Measurements from ENCODE around the gene PSMD5.

Gene PSMD5

DNA sequence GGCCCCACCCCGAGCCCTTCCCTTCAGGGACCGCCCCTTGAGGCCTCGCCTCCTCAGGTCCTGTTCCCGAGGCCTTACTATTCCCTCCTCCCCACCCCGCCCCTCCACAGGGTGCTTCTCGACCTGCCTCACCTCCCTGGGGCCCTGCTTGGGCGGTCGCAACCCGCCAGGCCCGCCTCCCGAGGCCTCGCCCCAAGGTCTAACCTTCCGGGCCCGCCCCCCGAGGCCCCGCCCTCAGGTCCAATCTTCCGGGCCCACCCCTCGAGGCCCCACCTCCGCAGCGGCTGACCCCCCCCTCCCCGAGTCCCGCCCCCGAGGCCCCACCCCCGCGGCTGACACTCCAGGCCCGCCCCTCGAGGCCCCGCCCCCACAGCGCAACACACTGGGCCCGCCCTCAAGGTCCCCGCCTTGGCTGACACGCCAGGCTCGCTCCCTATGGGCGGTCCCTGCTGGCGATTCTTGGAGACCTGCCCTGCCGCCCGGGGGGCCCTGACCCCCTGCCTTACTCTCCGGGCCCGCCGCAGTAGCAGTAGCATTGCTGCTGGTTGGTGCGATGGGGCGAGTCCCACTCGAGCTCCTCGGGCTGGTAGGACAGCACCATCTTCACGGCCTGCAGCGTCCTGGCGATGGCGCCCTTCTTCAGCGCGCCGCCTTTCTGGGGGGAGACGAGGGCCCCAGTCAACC lies 26.1 kb upstream of the PSMD5 start:
- Mint-ChIP-seq H3K36me3 (ENCODE audit: low read depth) (peaks cover 78% of the 10 kb centered on the region), H3K4me3 (peak overlapping the region; percentile 84), H3K4me1 (ENCODE audit: low read depth) (peaks cover 36% of the 10 kb centered on the region), H3K27ac (peak overlapping the region; percentile 93), H3K9me3 (no peaks in the 10 kb centered on the region), H3K27me3 (ENCODE audit: low read depth) (no peaks in the 10 kb centered on the region)
- peak; percentile 91 for DNase-seq (ENCODE audit: low spot score)

DNA sequence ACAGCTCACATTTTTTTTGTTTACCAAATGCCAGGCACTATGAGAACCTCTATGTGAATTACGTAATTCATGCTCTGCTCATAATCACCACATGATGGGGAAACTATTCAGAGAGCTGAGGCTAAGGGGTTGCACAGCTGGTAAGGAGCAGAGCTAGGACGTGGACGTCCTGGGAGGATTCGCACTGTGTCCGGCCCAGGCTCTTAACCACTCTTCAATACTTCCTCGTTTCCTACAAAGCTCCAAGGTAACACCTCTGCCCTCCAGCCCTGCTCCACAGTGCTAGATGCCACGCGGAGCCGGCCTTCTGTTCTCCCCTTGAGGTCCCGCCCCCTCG lies 25.6 kb upstream of the PSMD5 start:
- Mint-ChIP-seq H3K27ac (peak overlapping the region; percentile 64), H3K36me3 (ENCODE audit: low read depth) (peaks cover 77% of the 10 kb centered on the region), H3K27me3 (ENCODE audit: low read depth) (no peaks in the 10 kb centered on the region), H3K4me1 (ENCODE audit: low read depth) (peaks cover 31% of the 10 kb centered on the region), H3K4me3 (peak overlapping the region; percentile 69), H3K9me3 (no peaks in the 10 kb centered on the region)
- no peak for DNase-seq (ENCODE audit: low spot score)

GRCh38 chr9:120867676-120868338 lies 25.1 kb upstream of the PSMD5 start:
- no peaks in the 10 kb centered on the region for H3K9me3 Mint-ChIP-seq
- H3K4me3 Mint-ChIP-seq = peak overlapping the region; percentile 69
- DNase-seq (ENCODE audit: low spot score) = no peak
- H3K4me1 Mint-ChIP-seq (ENCODE audit: low read depth) = peaks cover 26% of the 10 kb centered on the region
- no peaks in the 10 kb centered on the region for H3K27me3 Mint-ChIP-seq (ENCODE audit: low read depth)
- peaks cover 77% of the 10 kb centered on the region for H3K36me3 Mint-ChIP-seq (ENCODE audit: low read depth)
- peak overlapping the region; percentile 64 for H3K27ac Mint-ChIP-seq

- H3K4me1 Mint-ChIP-seq (ENCODE audit: low read depth) = peaks cover 18% of the 10 kb centered on the region
Observed at GRCh38 chr9:120866651-120867050, 23.9 kb upstream of the PSMD5 start.

DNA sequence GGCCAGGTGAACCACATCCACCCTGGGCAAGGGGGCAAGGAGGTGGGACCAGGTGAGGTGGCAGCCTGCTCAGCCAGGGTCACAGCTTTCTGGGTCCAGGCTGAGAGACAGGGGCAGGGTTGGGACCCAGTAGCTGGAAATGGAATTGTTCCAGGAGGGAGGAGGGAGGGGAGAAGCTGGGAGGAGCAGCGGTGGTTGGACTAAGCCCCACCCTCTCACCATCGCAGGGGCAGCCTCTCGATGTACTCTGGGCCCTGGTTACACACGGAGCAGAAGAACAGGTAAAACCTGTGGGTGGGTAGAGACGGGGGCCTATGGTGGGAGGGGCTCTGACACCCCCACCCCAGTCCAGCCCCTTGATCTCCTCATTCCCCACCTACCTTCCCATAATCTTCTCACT lies 23.1 kb upstream of the PSMD5 start:
- Mint-ChIP-seq H3K36me3 (ENCODE audit: low read depth) (peaks cover 75% of the 10 kb centered on the region), H3K4me3 (no peak overlapping the region), H3K27me3 (ENCODE audit: low read depth) (no peaks in the 10 kb centered on the region), H3K4me1 (ENCODE audit: low read depth) (peaks cover 16% of the 10 kb centered on the region), H3K27ac (no peak overlapping the region), H3K9me3 (no peaks in the 10 kb centered on the region)
- DNase-seq (ENCODE audit: low spot score) = no peak

More at GRCh38 chr9:120866651-120867050, 23.9 kb upstream of the PSMD5 start:
- no peaks in the 10 kb centered on the region for H3K27me3 Mint-ChIP-seq (ENCODE audit: low read depth)
- H3K4me3 Mint-ChIP-seq = no peak overlapping the region
- peak overlapping the region; percentile 2 for H3K27ac Mint-ChIP-seq
- H3K36me3 Mint-ChIP-seq (ENCODE audit: low read depth) = peaks cover 76% of the 10 kb centered on the region
- DNase-seq (ENCODE audit: low spot score) = no peak
- no peaks in the 10 kb centered on the region for H3K9me3 Mint-ChIP-seq

DNA sequence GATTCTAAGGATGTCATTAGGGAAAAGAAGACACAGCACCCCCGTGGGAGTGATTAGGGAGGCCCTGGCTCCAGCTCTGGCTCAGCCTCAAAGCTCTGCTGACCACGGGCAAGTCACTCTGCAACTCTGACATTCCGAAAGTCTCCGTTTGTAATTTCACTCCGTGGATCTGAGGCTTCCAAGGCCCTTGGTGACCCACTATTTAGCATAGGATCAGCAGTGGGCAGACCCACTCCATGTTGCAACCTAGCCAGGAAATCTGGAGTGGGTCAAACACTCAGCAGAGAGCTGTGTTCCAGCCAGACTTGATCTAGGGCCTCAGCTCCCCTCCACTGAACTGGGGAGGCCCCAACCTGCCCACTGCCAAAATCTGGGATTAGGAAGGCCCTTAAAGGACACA lies 22.5 kb upstream of the PSMD5 start:
- no peaks in the 10 kb centered on the region for H3K9me3 Mint-ChIP-seq

GRCh38 chr9:120864719-120865118 lies 22.0 kb upstream of the PSMD5 start:
- Mint-ChIP-seq H3K27ac (no peak overlapping the region), H3K4me3 (no peak overlapping the region), H3K27me3 (ENCODE audit: low read depth) (no peaks in the 10 kb centered on the region), H3K4me1 (ENCODE audit: low read depth) (peaks cover 10% of the 10 kb centered on the region), H3K9me3 (no peaks in the 10 kb centered on the region), H3K36me3 (ENCODE audit: low read depth) (peaks cover 80% of the 10 kb centered on the region)
- DNase-seq (ENCODE audit: low spot score) = no peak

More for the DNA sequence above, 22.5 kb upstream of the PSMD5 start:
- Mint-ChIP-seq H3K4me1 (ENCODE audit: low read depth) (peaks cover 13% of the 10 kb centered on the region), H3K27me3 (ENCODE audit: low read depth) (no peaks in the 10 kb centered on the region), H3K4me3 (no peak overlapping the region), H3K27ac (no peak overlapping the region), H3K36me3 (ENCODE audit: low read depth) (peaks cover 77% of the 10 kb centered on the region)
- no peak for DNase-seq (ENCODE audit: low spot score)

DNA sequence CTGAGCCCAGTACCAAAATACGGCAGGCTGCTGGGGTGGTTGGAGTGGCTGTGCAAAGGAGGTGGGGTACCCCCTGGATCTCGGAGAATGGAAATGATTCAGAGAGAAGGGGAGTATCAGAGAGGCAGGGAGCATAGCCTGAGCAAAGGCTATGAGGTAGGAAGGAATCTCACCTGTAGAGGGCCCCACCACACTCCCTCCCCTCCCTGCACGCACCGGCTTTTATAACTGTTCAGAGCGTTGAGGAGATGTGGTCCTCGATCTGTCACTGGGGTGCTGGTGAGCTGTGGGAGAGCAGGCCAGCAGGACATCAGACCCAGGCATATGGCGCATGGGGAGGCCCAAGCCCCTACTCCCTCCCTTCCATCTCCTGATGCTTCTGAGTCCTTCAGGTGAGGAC lies 21.1 kb upstream of the PSMD5 start:
- no peaks in the 10 kb centered on the region for H3K9me3 Mint-ChIP-seq
- peaks cover 3% of the 10 kb centered on the region for H3K4me1 Mint-ChIP-seq (ENCODE audit: low read depth)
- H3K27ac Mint-ChIP-seq = no peak overlapping the region
- no peak for DNase-seq (ENCODE audit: low spot score)
- H3K4me3 Mint-ChIP-seq = no peak overlapping the region
- H3K36me3 Mint-ChIP-seq (ENCODE audit: low read depth) = peaks cover 79% of the 10 kb centered on the region
- H3K27me3 Mint-ChIP-seq (ENCODE audit: low read depth) = no peaks in the 10 kb centered on the region

DNA sequence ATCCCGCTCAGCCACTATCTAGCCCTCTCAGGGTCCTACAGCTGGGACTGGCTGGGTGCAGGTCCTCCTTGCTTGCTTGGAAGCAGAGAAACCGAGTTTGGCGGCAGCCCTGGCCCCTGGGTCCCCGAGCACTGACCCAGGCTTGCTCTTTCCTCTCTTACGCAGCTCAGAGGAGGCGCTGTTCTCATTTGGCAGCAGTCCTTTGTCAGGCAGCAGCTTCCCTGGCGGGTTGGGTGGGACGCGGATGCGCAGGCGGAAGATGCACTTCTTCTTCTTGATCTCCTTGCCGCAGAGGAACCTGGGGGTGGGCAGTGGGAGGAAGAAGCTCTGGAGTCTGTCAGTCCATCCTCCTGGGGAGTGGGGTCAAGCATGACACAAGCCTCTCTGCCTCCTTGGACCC lies 19.7 kb upstream of the PSMD5 start:
- H3K4me3 Mint-ChIP-seq = no peak overlapping the region
- no peaks in the 10 kb centered on the region for H3K9me3 Mint-ChIP-seq
- H3K36me3 Mint-ChIP-seq (ENCODE audit: low read depth) = peaks cover 85% of the 10 kb centered on the region
- no peak for DNase-seq (ENCODE audit: low spot score)
- H3K27ac Mint-ChIP-seq = no peak overlapping the region
- H3K27me3 Mint-ChIP-seq (ENCODE audit: low read depth) = no peaks in the 10 kb centered on the region
- no peaks in the 10 kb centered on the region for H3K4me1 Mint-ChIP-seq (ENCODE audit: low read depth)

DNA sequence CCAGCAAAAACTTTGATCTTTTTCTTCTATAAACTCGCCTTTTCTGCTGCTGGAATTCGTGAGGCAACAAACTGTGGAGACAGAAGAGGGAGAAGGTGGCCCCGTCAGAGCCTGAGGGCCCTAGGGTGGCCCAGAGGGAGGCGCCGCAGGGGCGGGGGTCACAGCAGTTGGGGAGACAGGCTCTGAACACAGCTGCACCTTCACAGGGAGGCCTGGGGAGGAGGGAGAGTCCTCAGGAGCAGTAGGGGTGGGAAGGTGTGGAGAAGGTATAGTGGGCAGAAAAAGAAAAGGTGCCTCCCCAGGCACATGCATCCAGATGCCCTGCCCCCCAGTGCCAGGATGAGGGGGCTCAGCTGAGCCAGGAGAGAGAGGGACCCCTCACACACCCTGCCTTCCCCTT lies 19.2 kb upstream of the PSMD5 start:
- Mint-ChIP-seq H3K27me3 (ENCODE audit: low read depth) (no peaks in the 10 kb centered on the region), H3K4me1 (ENCODE audit: low read depth) (no peaks in the 10 kb centered on the region), H3K36me3 (ENCODE audit: low read depth) (peaks cover 85% of the 10 kb centered on the region), H3K27ac (no peak overlapping the region), H3K4me3 (no peak overlapping the region), H3K9me3 (no peaks in the 10 kb centered on the region)
- DNase-seq (ENCODE audit: low spot score) = no peak

- no peaks in the 10 kb centered on the region for H3K4me1 Mint-ChIP-seq (ENCODE audit: low read depth)
- no peak for DNase-seq (ENCODE audit: low spot score)
- no peaks in the 10 kb centered on the region for H3K27me3 Mint-ChIP-seq (ENCODE audit: low read depth)
- no peak overlapping the region for H3K4me3 Mint-ChIP-seq
- no peaks in the 10 kb centered on the region for H3K9me3 Mint-ChIP-seq
- peaks cover 80% of the 10 kb centered on the region for H3K36me3 Mint-ChIP-seq (ENCODE audit: low read depth)
- H3K27ac Mint-ChIP-seq = no peak overlapping the region
Observed at GRCh38 chr9:120860083-120860482, 17.4 kb upstream of the PSMD5 start.

GRCh38 chr9:120859361-120859760 lies 16.6 kb upstream of the PSMD5 start:
- H3K4me1 Mint-ChIP-seq (ENCODE audit: low read depth) = no peaks in the 10 kb centered on the region
- no peak overlapping the region for H3K4me3 Mint-ChIP-seq
- H3K27me3 Mint-ChIP-seq (ENCODE audit: low read depth) = no peaks in the 10 kb centered on the region
- no peak overlapping the region for H3K27ac Mint-ChIP-seq
- H3K36me3 Mint-ChIP-seq (ENCODE audit: low read depth) = peaks cover 79% of the 10 kb centered on the region
- no peaks in the 10 kb centered on the region for H3K9me3 Mint-ChIP-seq
- no peak for DNase-seq (ENCODE audit: low spot score)

- H3K9me3 Mint-ChIP-seq = no peaks in the 10 kb centered on the region
- H3K27me3 Mint-ChIP-seq (ENCODE audit: low read depth) = no peaks in the 10 kb centered on the region
- no peak overlapping the region for H3K27ac Mint-ChIP-seq
- H3K36me3 Mint-ChIP-seq (ENCODE audit: low read depth) = peaks cover 78% of the 10 kb centered on the region
- DNase-seq (ENCODE audit: low spot score) = no peak
- H3K4me3 Mint-ChIP-seq = no peak overlapping the region
- no peaks in the 10 kb centered on the region for H3K4me1 Mint-ChIP-seq (ENCODE audit: low read depth)
Observed at GRCh38 chr9:120857902-120858301, 15.2 kb upstream of the PSMD5 start.

DNA sequence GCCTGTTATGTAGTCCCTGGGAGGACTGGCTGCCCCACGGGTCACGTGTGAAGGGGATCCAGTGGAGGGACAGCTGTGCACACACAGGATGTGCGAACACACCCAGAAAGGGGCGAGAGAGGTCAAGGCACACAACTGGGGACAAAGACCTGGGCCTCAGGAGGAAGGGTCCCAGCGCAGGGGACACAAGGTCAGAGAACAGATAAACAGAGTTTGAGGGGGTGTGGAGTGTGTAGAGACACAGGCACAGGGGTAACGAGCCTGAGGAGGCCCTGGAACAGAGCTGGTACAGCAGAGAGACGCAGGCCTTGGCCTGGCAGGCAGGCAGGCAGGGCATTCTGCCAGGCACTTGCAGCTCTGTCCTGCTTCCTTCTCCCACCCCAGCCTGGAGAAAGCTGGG lies 14.8 kb upstream of the PSMD5 start:
- H3K4me1 Mint-ChIP-seq (ENCODE audit: low read depth) = no peaks in the 10 kb centered on the region
- H3K4me3 Mint-ChIP-seq = no peak overlapping the region
- peaks cover 78% of the 10 kb centered on the region for H3K36me3 Mint-ChIP-seq (ENCODE audit: low read depth)
- no peak overlapping the region for H3K27ac Mint-ChIP-seq
- no peaks in the 10 kb centered on the region for H3K27me3 Mint-ChIP-seq (ENCODE audit: low read depth)
- no peaks in the 10 kb centered on the region for H3K9me3 Mint-ChIP-seq
- DNase-seq (ENCODE audit: low spot score) = no peak

- no peak overlapping the region for H3K27ac Mint-ChIP-seq
- no peaks in the 10 kb centered on the region for H3K4me1 Mint-ChIP-seq (ENCODE audit: low read depth)
- no peaks in the 10 kb centered on the region for H3K27me3 Mint-ChIP-seq (ENCODE audit: low read depth)
- no peaks in the 10 kb centered on the region for H3K9me3 Mint-ChIP-seq
- H3K36me3 Mint-ChIP-seq (ENCODE audit: low read depth) = peaks cover 76% of the 10 kb centered on the region
- no peak overlapping the region for H3K4me3 Mint-ChIP-seq
- DNase-seq (ENCODE audit: low spot score) = no peak
Observed at GRCh38 chr9:120856700-120857099, 14.0 kb upstream of the PSMD5 start.
